H9 (cell line): Measurements from ENCODE around the gene PLLP. TPM values are rescaled to one million over a fixed set of nuclear protein-coding genes. Genes with fewer than 3 reads are reported as not detected.
A peak's percentile ranks its signal among the peaks of the same experiment; 100 is the strongest.

Experiments
- DNase-seq: peaks from one replicate; pipeline ENCODE4 v3.0.0-alpha.2; 2017
- H2AFZ ChIP-seq: one replicate; pipeline ENCODE4 v1.6.1; 2013; ENCODE audit warnings: mild to moderate bottlenecking, low read length, control low read depth, moderate library complexity
- H2AK5ac ChIP-seq: 2 replicates; pipeline ENCODE4 v1.6.1; 2013; ENCODE audit warnings: low read length, control low read depth, mixed read lengths; ENCODE audit not compliant: insufficient read length
- H2BK120ac ChIP-seq: one replicate; pipeline ENCODE4 v1.6.1; 2013; ENCODE audit warnings: low read depth, mild to moderate bottlenecking, low read length, control low read depth, inconsistent platforms; ENCODE audit not compliant: poor library complexity, severe bottlenecking
- H2BK12ac ChIP-seq: 2 replicates; pipeline ENCODE4 v1.6.1; 2013; ENCODE audit warnings: low read length, control low read depth, mixed read lengths, low read depth; ENCODE audit not compliant: insufficient read length
- H2BK15ac ChIP-seq: 2 replicates; pipeline ENCODE4 v1.6.1; 2013; ENCODE audit warnings: low read depth, low read length, control low read depth
- H2BK20ac ChIP-seq: one replicate; pipeline ENCODE4 v1.6.1; 2013; ENCODE audit warnings: low read depth, mild to moderate bottlenecking, low read length, control low read depth, inconsistent platforms; ENCODE audit not compliant: poor library complexity, severe bottlenecking
- H2BK5ac ChIP-seq: 2 replicates; pipeline ENCODE4 v1.6.1; 2013; ENCODE audit warnings: low read length, control low read depth, mixed read lengths; ENCODE audit not compliant: insufficient read length
- H3K14ac ChIP-seq: 2 replicates; pipeline ENCODE4 v1.6.1; 2013; ENCODE audit warnings: low read length, control low read depth; ENCODE audit not compliant: insufficient read depth
- H3K18ac ChIP-seq: 2 replicates; pipeline ENCODE4 v1.6.1; 2013; ENCODE audit warnings: low read depth, mild to moderate bottlenecking, mixed read lengths, low read length, control low read depth; ENCODE audit not compliant: insufficient read length
- H3K23ac ChIP-seq: 2 replicates; pipeline ENCODE4 v1.6.1; 2013; ENCODE audit warnings: low read length, control low read depth, mixed read lengths, low read depth; ENCODE audit not compliant: insufficient read length
- H3K23me2 ChIP-seq: 2 replicates; pipeline ENCODE4 v1.6.1; 2013; ENCODE audit warnings: low read depth, mild to moderate bottlenecking, mixed read lengths, low read length, control low read depth; ENCODE audit not compliant: insufficient read length, poor library complexity, severe bottlenecking
- H3K27ac ChIP-seq: 2 replicates; pipeline ENCODE4 v1.5.1; 2013; ENCODE audit warnings: low read length, control low read depth, mixed read lengths, low read depth; ENCODE audit not compliant: insufficient read length
- H3K27me3 ChIP-seq: 2 replicates; pipeline ENCODE4 v1.6.1; 2013; ENCODE audit warnings: low read length, control low read depth, inconsistent platforms; ENCODE audit not compliant: insufficient read depth
- H3K4ac ChIP-seq: 2 replicates; pipeline ENCODE4 v1.6.1; 2013; ENCODE audit warnings: low read depth, mild to moderate bottlenecking, control low read depth, inconsistent platforms, low read length, moderate library complexity
- H3K4me1 ChIP-seq: 2 replicates; pipeline ENCODE4 v1.6.1; 2013; ENCODE audit warnings: low read length, control low read depth, inconsistent platforms; ENCODE audit not compliant: insufficient read depth
- H3K4me2 ChIP-seq: 2 replicates; pipeline ENCODE4 v1.6.1; 2013; ENCODE audit warnings: low read length, control low read depth, mixed read lengths; ENCODE audit not compliant: insufficient read length, insufficient read depth
- H3K56ac ChIP-seq: 2 replicates; pipeline ENCODE4 v1.6.1; 2013; ENCODE audit warnings: low read depth, mild to moderate bottlenecking, mixed read lengths, low read length, control low read depth; ENCODE audit not compliant: insufficient read length
- H3K79me1 ChIP-seq: 2 replicates; pipeline ENCODE4 v1.6.1; 2013; ENCODE audit warnings: low read depth, mild to moderate bottlenecking, moderate library complexity, low read length, control low read depth, inconsistent platforms; ENCODE audit not compliant: insufficient read depth, poor library complexity, severe bottlenecking
- H3K79me2 ChIP-seq: 2 replicates; pipeline ENCODE4 v1.6.1; 2013; ENCODE audit warnings: low read length, control low read depth, inconsistent platforms; ENCODE audit not compliant: insufficient read depth
- H3K9ac ChIP-seq: 2 replicates; pipeline ENCODE4 v1.6.1; 2013; ENCODE audit warnings: low read length, control low read depth, mixed read lengths; ENCODE audit not compliant: insufficient read length; ENCODE audit errors: extremely low read depth
- H3K9me3 ChIP-seq: one replicate; pipeline ENCODE4 v1.6.1; 2013; ENCODE audit warnings: low read depth, low read length, inconsistent platforms; ENCODE audit not compliant: control insufficient read depth
- H3T11ph ChIP-seq: one replicate; pipeline ENCODE4 v1.6.1; 2013; ENCODE audit warnings: mild to moderate bottlenecking, low read length, control low read depth, inconsistent platforms
- H4K20me1 ChIP-seq: one replicate; pipeline ENCODE4 v1.6.1; 2013; ENCODE audit not compliant: control insufficient read depth, insufficient read length, insufficient read depth
- H4K5ac ChIP-seq: 2 replicates; pipeline ENCODE4 v1.6.1; 2013; ENCODE audit warnings: low read depth, mild to moderate bottlenecking, mixed read lengths, low read length, control low read depth; ENCODE audit not compliant: insufficient read length
- H4K8ac ChIP-seq: replicated peaks from 2 replicates; pipeline ENCODE4 v1.6.1; 2013; ENCODE audit warnings: low read length, control low read depth, mixed read lengths, low read depth; ENCODE audit not compliant: insufficient read length
- H4K91ac ChIP-seq: 2 replicates; pipeline ENCODE4 v1.6.1; 2013; ENCODE audit warnings: low read depth, mild to moderate bottlenecking, moderate library complexity, mixed read lengths, low read length, control low read depth; ENCODE audit not compliant: insufficient read length
- H3K27ac Mint-ChIP-seq, 3 experiments: 2 replicates in 2 of 3; 3 replicates in 1 of 3; pipeline ENCODE4 v1.8.0; 2020 to 2021; ENCODE audit warnings: mixed read lengths in 3 of 3, mild to moderate bottlenecking in 1 of 3, moderate library complexity in 1 of 3
- H3K27me3 Mint-ChIP-seq: 2 replicates; pipeline ENCODE4 v1.8.0; 2021; ENCODE audit warnings: low read depth, mild to moderate bottlenecking, moderate library complexity, mixed read lengths
- H3K36me3 Mint-ChIP-seq, 3 experiments: 2 replicates in 2 of 3; 3 replicates in 1 of 3; pipeline ENCODE4 v1.8.0; 2020 to 2021; ENCODE audit warnings: low read depth in 3 of 3, mixed read lengths in 3 of 3; ENCODE audit not compliant: insufficient read depth in 1 of 3
- H3K4me1 Mint-ChIP-seq, 2 experiments: 2 replicates each; pipeline ENCODE4 v1.8.0; 2020; ENCODE audit warnings: mixed read lengths in 2 of 2
- H3K4me3 Mint-ChIP-seq, 2 experiments: 2 replicates in 1 of 2; 3 replicates in 1 of 2; pipeline ENCODE4 v1.8.0; 2020 to 2021; ENCODE audit warnings: mild to moderate bottlenecking in 2 of 2, mixed read lengths in 2 of 2, moderate library complexity in 1 of 2
- H3K9me3 Mint-ChIP-seq, 2 experiments: 2 replicates in 1 of 2; 3 replicates in 1 of 2; pipeline ENCODE4 v1.8.0; 2020; ENCODE audit warnings: mild to moderate bottlenecking in 2 of 2, mixed read lengths in 2 of 2, moderate library complexity in 1 of 2
- WGBS: extraction: QIAGEN DNeasy Blood & Tissue Kit; methylation state at CpG from one replicate; pipeline ENCODE4 v1.1.7; 2013; ENCODE audit warnings: missing lambda C conversion rate, low lambda C conversion rate, mixed read lengths; ENCODE audit not compliant: insufficient read length; ENCODE audit errors: extremely low coverage; 5-methylcytosine and 5-hydroxymethylcytosine counted together
- total RNA-seq: library from RNA; stranded (reverse); gene quantifications from 2 replicates; pipeline ENCODE4 v1.2.1, GENCODE V29; 2021
- TF ChIP-seq, protein P1 (sequence below): fragments of 200-600 bp; sonication (generic); conservative IDR thresholded peaks from 3 replicates; pipeline ENCODE4 v1.8.0; 2021; ENCODE audit warnings: antibody characterized with exemption, mild to moderate bottlenecking

Gene PLLP
- total RNA-seq, 1 experiment from 2014 or later = 1.8 TPM

DNA sequence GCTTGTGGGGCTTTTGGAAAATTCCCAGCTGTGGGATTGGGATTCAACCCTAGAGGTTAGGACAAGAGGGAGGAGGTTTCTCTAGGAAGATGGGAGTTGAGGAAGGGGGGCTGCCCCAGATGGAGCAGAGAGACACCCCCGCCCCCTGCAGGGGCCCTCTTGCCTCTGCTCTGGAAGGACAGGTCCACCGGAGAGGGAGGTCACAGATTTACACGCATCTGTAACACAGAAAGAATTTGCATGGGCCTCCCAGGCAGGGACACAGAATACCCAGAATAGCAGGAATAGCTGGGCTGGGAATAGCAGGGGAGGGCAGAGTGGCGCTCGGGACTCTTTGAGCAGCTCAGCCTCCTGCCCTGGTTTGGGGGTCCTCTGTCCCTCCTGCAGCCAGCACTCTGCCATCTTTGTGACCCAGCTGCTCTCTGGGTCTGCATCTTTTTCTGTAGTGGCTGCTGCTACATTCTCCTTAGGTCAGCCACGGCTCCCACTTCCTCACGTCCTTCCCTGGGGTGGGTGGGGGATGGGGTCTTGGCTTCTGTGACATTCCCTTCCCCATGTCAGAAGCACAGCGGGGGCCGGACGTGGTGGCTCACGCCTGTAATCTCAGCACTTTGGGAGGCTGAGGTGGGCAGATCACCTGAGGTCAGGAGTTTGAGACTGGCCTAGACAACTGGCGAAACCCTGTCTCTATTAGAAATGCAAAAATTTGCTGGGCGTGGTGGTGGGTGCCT is 33.9 kb upstream of the PLLP start:
- H3T11ph ChIP-seq = no peak overlapping the region
- H2AK5ac ChIP-seq = no peak overlapping the region
- no peak overlapping the region for H3K9ac ChIP-seq
- H3K4me2 ChIP-seq = no peak overlapping the region
- no CpG with 5 or more reads among the region's 13 CpGs for WGBS
- no peak overlapping the region for H3K18ac ChIP-seq
- H3K79me1 ChIP-seq = no peaks in the 10 kb centered on the region
- H3K23me2 ChIP-seq = no peaks in the 10 kb centered on the region
- H3K27ac ChIP-seq = no peak overlapping the region
- no peaks in the 10 kb centered on the region for H3K79me2 ChIP-seq
- DNase-seq = peak; percentile 74
- no peak overlapping the region for H2BK120ac ChIP-seq
- H3K23ac ChIP-seq = no peak overlapping the region
- no peak overlapping the region for H3K4ac ChIP-seq
- H3K4me3 Mint-ChIP-seq = 0 out of 5 replicates have a peak overlapping the region, but pooled peaks of 1 of the 2 experiments have one; percentile 47
- H2BK5ac ChIP-seq = no peak overlapping the region
- no peak overlapping the region for H3K56ac ChIP-seq
- no peak overlapping the region for H2BK20ac ChIP-seq
- H4K8ac ChIP-seq = no peak overlapping the region
- H3K14ac ChIP-seq = no peak overlapping the region
- no peaks in the 10 kb centered on the region for H3K36me3 Mint-ChIP-seq
- no peak overlapping the region for H2BK12ac ChIP-seq
- peaks cover 4% of the 10 kb centered on the region; the same call in 1 of the 2 replicates for H3K4me1 ChIP-seq
- peak overlapping the region in 1 of 3 experiments; percentile 81; a peak in 1 of 7 replicates for H3K27ac Mint-ChIP-seq
- H2AFZ ChIP-seq = no peak overlapping the region
- peaks cover 16 to 24% of the 10 kb centered on the region in 2 experiments for H3K4me1 Mint-ChIP-seq
- no peaks in the 10 kb centered on the region for H4K20me1 ChIP-seq
- no peak overlapping the region for H2BK15ac ChIP-seq
- no peak overlapping the region for H4K5ac ChIP-seq
- no peaks in the 10 kb centered on the region; the same call in 1 of the 2 replicates for H3K27me3 Mint-ChIP-seq
- H4K91ac ChIP-seq = no peak overlapping the region
- no peaks in the 10 kb centered on the region for H3K9me3 ChIP-seq
- no peaks in the 10 kb centered on the region; a peak in 1 of 5 replicates for H3K9me3 Mint-ChIP-seq
- TF ChIP-seq, protein P1, sequence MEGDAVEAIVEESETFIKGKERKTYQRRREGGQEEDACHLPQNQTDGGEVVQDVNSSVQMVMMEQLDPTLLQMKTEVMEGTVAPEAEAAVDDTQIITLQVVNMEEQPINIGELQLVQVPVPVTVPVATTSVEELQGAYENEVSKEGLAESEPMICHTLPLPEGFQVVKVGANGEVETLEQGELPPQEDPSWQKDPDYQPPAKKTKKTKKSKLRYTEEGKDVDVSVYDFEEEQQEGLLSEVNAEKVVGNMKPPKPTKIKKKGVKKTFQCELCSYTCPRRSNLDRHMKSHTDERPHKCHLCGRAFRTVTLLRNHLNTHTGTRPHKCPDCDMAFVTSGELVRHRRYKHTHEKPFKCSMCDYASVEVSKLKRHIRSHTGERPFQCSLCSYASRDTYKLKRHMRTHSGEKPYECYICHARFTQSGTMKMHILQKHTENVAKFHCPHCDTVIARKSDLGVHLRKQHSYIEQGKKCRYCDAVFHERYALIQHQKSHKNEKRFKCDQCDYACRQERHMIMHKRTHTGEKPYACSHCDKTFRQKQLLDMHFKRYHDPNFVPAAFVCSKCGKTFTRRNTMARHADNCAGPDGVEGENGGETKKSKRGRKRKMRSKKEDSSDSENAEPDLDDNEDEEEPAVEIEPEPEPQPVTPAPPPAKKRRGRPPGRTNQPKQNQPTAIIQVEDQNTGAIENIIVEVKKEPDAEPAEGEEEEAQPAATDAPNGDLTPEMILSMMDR = no peak
- no peaks in the 10 kb centered on the region for H3K27me3 ChIP-seq
